ENCODE results near the gene PLN.

Gene PLN

GRCh38 chr6:118537574-118537973 is 10.5 kb upstream of the PLN start:
- DNase-seq (ENCODE audit: low spot score): no peak

- no peak for DNase-seq (ENCODE audit: low spot score)
Measured at GRCh38 chr6:118542184-118542952, 5.7 kb upstream of the PLN start.

GRCh38 chr6:118544105-118544504 is 4.0 kb upstream of the PLN start:
- no peak for DNase-seq (ENCODE audit: low spot score)

DNA sequence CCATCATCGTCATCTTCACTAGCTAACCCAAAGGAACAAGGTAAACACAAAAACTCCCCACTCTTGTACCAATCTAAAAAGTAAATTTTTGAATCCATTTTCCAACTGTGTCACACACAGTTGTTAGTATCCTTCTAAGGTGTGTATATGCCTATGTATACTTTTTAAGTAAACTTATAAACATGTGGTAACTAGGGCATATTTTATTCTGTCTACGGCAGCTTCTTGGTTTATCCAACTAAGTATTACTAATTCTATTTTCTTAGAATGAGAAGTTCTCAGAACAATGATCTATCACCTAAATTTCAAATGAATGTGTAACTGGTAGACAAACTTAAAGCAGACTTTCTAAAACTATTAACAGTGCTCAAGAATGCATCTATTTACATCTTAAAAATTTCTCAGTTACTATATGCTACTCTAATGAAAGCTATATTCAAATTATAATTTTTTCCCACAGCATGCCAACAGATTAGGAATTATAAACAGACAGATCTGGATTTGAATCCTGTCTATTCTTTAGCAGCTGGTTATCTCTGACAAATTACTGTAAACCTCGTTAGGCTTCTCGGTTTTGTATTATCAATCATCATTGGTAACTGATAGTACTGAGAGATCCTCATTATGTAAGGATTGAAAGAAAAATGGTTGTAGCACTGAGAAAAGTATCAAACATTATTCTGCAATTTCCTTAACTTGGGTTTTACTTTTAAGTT is 1.8 kb upstream of the PLN start:
- DNase-seq (ENCODE audit: low spot score): peak; percentile 4

DNA sequence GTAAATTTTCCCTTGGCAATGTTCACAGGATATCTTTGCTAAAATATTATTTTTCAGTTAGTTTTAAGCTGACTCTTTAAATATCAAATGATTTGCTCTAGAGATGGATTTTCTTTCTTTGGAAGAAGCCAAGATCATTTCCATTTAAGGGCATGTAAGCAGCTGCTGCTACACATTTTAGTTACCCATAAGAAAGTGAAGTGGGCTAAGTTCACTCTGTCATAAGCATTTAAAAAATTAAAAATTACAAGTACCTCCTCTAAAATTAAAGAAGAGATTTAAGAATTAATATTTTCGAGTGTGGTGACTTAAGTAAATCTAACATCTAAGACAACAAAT is 1.2 kb upstream of the PLN start:
- DNase-seq (ENCODE audit: low spot score): no peak

- no peak for DNase-seq (ENCODE audit: low spot score)
Measured at GRCh38 chr6:118548613-118549012, 517 bp downstream of the PLN start.

- peak; percentile 35 for DNase-seq (ENCODE audit: low spot score)
Measured at GRCh38 chr6:118551063-118552053, 3.3 kb downstream of the PLN start.

- DNase-seq (ENCODE audit: low spot score): no peak
Measured at GRCh38 chr6:118553132-118553531, 5.0 kb downstream of the PLN start.

- no peak for DNase-seq (ENCODE audit: low spot score)
Measured at GRCh38 chr6:118554698-118555097, 6.6 kb downstream of the PLN start.

- peak; percentile 60 for DNase-seq (ENCODE audit: low spot score)
Measured at GRCh38 chr6:118558464-118559217, 10.5 kb downstream of the PLN start.

DNA sequence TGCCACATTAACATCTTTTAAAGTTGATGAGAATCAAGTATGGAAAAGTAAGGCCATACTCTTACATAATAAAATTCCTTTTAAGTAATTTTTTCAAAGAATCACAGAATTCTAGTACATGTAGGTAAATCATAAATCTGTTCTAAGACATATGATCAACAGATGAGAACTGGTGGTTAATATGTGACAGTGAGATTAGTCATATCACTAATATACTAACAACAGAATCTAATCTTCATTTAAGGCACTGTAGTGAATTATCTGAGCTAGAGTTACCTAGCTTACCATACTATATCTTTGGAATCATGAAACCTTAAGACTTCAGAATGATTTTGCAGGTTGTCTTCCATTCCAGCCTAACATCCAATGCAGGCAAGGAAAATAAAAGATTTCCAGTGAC is 11.6 kb downstream of the PLN start:
- DNase-seq (ENCODE audit: low spot score): no peak

GRCh38 chr6:118562248-118562647 is 14.2 kb downstream of the PLN start:
- DNase-seq (ENCODE audit: low spot score): no peak

DNA sequence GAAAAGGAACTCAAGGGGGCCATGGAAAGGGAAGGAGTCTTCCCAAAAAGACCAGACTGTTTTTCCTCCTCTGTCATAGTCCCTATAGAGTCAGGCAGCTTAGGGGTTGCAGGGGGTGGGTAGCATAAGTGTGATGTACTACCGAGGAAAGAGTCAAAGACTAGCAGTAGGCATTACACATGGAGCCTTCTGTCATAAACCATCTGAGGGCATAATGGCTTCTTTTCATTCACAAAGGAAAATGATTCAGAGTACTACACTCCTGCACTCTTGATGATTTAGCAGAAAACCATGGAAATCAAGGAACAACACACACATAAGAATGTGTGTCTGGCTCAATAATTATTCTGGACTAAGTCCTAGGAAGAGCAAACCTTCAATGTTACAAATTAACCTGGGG is 14.9 kb downstream of the PLN start:
- no peak for DNase-seq (ENCODE audit: low spot score)

GRCh38 chr6:118565311-118565960 is 17.3 kb downstream of the PLN start:
- DNase-seq (ENCODE audit: low spot score): peak; percentile 46

DNA sequence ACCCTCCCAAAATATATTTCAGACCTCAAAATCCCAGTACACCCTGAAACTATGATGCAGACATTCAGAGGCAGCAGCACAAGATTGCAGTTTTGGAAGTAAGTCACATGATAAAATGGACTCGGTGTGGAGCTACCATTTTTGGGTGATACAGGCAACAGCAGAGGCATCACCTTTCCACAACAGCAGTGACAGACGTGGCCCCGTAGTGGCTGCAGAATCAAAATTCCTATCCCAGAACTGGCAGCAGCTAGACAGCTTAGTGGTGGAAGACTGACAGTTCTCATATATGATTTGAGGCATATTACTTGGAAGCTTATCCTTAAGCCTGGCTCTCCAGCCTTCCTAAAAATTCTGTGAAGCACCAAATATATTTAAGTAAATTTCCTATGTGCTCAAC is 19.9 kb downstream of the PLN start:
- DNase-seq (ENCODE audit: low spot score): no peak

DNA sequence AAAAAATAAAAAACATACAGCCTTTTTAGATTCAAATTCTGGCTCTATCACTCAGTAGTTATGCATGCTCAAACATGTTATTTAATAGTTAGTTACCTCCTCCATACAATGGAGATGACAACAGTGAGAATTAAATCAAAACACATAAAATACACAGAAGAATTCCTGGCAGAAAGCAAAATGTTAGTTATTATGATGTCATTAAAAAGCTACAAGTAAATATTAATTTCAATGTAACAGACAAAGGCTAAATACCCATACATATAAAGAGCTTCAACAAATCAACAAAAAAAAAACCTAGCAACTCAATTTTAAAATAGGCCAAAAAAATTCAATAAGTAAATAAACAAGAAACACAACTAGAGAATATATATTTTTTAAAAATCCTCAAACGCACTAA is 21.4 kb downstream of the PLN start:
- DNase-seq (ENCODE audit: low spot score): no peak

- DNase-seq (ENCODE audit: low spot score): no peak
Measured at GRCh38 chr6:118571121-118571520, 23.0 kb downstream of the PLN start.

DNA sequence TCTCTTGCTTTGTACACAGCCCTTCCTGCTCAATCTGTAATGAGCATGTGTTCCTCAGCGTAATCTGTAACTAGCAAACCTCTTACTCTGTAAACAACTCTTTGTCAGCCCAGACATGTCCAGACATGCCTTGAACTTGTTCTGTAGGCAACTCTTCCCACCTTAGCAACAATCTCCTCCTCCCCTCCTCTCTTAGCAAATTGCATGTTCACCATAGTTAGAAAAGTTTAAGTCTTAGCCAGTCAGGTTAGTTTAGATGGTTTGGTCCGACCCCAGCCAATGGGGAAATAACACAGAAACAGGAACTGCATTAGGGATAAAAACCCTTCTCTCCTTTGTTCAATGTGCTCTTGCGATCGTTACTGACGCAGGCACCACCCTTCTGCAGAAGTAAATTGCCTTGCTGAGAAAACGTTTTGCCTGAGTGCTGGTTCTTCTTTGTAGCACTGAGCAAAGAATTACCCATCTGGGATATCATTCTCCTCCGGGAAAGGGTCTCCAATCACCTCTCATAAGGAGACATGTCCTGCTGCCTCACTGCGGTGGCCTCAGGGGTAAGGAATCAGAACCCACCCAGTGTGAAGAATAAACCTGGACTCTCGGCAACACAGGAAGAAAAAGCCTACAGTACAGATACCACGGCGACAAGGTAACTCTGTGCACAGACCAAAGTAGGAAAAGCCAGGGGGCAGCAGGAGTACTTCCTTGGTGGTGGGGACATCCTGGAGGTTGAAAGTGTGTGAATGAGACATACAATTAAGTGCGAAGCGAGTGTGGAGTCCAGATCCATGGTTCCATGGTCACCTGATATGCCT is 26.2 kb downstream of the PLN start:
- DNase-seq (ENCODE audit: low spot score): no peak

- DNase-seq (ENCODE audit: low spot score): no peak
Measured at GRCh38 chr6:118577972-118578371, 29.9 kb downstream of the PLN start.

- no peak for DNase-seq (ENCODE audit: low spot score)
Measured at GRCh38 chr6:118578617-118579016, 30.5 kb downstream of the PLN start.

Measured in activated CD4-positive, alpha-beta T cell treated with anti-CD3 and anti-CD28 coated beads, Interleukin-2, Interleukin-4, amounts not matched to agents 100 ng/mL and 50 ng/mL, durations not matched to agents 16 hours and 8 hours (primary cell).